Esophagus muscularis mucosa (tissue), 4 donors: ENCODE results near the gene LRRK1.

ENCODE experiments used
- CTCF ChIP-seq, 3 experiments: fragments of 200-600 bp in 2 of 3; fragments of 450-650 bp in 1 of 3; sonication (generic) in 2 of 3; IDR thresholded peaks; one replicate each; pipeline ENCODE4 v1.5.1; 2017 to 2019; ENCODE audit warnings: antibody characterized with exemption in 3 of 3, mild to moderate bottlenecking in 2 of 3, moderate library complexity in 1 of 3
- EP300 ChIP-seq: sonication (generic); formaldehyde crosslinking; IDR thresholded peaks from one replicate; pipeline ENCODE4 v1.6.1; 2017; ENCODE audit warnings: antibody characterized with exemption
- POLR2A ChIP-seq: fragments of 450-650 bp; IDR thresholded peaks from one replicate; pipeline ENCODE4 v1.6.1; 2017; ENCODE audit warnings: antibody characterized with exemption, moderate library complexity, mild to moderate bottlenecking, low read depth
- POLR2AphosphoS5 ChIP-seq, 2 donors: sonication (generic); formaldehyde crosslinking; IDR thresholded peaks; one replicate each; pipeline ENCODE4 v1.6.1; 2017; ENCODE audit warnings: antibody characterized with exemption in 2 of 2

DNA sequence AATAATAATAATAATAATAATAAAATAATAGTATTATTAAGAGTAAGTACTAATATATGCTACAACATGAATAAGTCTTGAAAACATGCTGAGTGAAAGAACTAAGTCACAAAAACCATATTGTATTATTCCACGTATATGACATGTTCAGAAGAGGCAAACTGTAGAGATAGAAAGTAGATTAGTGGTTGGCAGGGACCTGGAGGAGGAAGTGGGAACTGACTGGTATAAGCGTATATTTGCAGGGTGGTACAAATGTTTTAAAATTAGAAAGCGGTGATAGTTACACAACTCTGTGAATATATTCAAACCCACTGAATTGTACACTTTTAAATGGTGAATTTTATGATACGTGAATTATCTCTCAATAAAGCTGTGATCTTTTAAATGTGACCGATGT lies 32.8 kb downstream of the LRRK1 start:
- TF ChIP-seq POLR2AphosphoS5 (IDR thresholded peaks at IDR 0.05) (no peak), CTCF (IDR thresholded peaks at IDR 0.05) (no peak), POLR2A (no peak), EP300 (no peak)
